Cardiac septum (tissue), 1 donor: Measurements from ENCODE around the gene TAF10. TPM values are rescaled to one million over a fixed set of nuclear protein-coding genes. Genes with fewer than 3 reads are reported as not detected.

Experiments used
- DNase-seq: peaks from one replicate; pipeline ENCODE4 v3.0.0-alpha.2; 2020; ENCODE audit warnings: low spot score
- intact Hi-C: fragments of 100-400 bp; cut with DNase I; formaldehyde crosslinking; loops from one replicate; pipeline ENCODE4 v1.14.0; 2022
- total RNA-seq: library from RNA; stranded (reverse); fragmentation: NEBNext Ultra II Directional; extraction: Animal tissue kit (Norgen Biotek cat#: 25700); gene quantifications from one replicate; pipeline ENCODE4 v1.2.1, GENCODE V29; 2021
- donor health status: DM: no; HTN: no; CAD: no.

TAF10 gene
- total RNA-seq, 1 donor from 2014 or later, result 126 TPM

DNA sequence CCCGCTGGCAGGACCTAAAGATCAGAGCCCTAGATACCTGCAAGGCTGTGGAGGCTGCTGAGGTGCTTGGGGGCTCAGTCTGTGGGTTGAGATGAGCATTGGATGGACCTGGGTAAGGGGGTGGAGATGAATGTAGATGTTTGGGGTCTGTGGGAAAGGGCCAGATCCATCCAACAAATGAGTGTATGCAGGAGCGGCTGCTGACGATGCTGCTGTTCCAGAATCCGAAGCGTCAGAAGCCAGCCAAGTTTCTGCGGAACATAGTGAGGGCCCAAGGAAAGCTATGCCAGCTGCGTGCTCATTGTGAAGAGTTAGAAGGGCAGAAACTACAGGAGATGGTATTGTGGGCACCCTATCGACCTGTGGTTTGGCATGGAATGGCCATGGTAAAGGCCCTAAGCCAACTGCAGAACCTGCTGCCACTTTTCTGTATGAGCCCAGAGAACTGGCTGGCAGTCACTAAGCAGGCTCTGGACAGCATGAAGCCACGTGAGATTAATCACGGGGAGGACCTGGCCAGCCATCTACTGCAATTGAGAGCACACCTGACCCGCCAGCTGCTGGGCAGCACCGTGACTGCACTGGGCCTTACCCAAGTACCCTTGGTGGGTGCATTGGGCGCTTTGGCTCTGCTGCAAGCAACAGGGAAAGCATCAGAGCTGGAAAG lies 45.2 kb downstream of the TAF10 start:
- intact Hi-C loops, result no loop called here
- no peak for DNase-seq

DNA sequence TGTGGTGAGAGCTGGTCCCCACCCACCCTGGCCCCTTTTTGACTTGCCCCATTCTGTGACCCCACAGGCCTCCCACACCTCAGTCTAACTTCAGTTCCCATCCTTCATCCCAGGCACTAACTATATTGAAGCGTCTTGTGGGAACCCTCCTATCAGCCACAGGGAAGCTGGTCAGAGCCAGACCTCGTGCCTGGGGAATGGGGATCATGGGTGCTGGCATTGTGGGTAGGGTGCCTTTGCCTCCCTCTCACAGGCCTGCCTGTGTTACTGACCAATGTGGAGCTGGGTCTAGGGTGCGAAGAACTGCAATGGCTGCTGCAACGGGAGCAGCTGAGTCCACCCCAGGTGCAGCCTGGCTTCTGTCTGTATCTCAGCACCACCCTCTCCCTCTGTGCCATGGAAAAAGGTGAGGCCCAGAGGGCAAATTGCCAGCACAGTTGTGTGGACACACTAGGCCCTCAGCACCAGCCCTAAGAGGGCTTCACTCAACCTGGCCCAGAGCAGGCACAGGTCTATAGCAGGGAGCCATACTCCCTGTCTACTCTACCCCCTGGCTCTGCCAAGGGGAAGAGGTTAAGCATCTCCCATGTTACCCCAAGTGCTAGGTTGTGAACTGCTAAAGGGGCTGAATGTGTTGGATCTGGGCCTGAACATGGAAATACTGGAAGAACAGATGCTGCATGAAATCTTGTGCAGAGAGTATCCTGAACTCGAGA lies 45.9 kb downstream of the TAF10 start:
- no peak for DNase-seq
- intact Hi-C loops, result no loop called here

DNA sequence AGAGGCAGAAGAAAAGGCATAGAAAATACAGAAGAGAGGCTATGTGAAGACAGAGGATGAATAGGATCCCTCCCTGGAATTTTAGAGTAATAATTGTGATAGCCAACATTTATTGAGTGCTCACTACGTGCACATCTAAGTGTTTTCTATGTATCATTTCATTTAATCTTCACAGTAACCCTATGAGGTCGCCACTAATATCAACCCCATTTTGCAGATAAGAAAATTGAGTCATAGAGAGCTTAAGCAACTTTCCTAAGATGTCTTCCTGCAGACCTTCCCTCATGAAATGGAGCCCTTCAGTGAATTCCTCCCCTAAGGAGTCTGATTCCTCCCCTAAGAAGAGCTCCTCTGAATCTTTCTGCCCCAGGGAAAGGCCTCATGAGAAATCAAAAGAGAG lies 46.7 kb downstream of the TAF10 start:
- DNase-seq, result no peak
- intact Hi-C loops, result no loop called here

DNA sequence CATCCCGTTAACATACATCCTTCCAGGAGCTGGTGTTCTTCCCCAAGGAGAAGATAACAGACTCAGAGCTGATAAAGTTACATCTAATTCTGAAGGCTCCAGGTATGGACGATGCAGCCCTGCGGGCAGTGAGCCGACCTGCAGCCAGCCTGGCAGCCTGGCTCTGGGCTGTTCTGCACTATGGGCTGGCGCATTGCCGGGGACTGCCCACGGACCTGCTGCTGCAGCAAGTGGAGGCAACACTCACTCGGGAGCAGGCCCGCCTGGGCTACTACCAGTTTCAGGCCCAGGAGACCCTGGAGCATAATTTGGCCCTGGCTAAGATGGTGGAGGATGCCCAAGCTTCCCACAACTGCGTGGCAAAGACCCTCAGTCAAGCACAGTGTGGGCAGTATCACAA lies 48.3 kb downstream of the TAF10 start:
- intact Hi-C loops, result no loop called here
- DNase-seq, result no peak

DNA sequence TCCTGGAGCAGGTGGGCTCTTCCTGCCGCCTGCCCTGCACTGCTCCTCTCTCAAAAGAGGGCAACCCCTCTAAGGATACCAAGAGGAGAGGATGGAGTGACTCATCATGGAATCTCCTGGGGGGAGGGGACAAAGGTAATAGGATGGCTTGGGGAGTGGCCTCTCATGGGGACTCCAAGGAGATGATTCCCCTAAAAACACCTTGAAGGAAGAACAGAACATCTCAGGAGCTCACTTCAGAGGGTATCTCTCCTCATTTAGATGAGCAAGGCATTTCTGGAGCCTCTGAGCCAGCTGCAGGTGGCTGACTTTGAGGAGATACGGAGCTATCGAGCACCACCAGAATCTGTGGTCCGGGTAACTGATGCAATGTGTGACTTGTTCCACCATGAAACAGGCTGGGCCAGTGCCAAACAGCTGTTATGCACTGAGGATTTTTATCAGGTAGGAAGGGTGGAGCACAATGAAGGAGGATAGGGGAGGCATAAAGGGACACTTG lies 48.8 kb downstream of the TAF10 start:
- DNase-seq, result no peak
- intact Hi-C loops, result no loop called here

DNA sequence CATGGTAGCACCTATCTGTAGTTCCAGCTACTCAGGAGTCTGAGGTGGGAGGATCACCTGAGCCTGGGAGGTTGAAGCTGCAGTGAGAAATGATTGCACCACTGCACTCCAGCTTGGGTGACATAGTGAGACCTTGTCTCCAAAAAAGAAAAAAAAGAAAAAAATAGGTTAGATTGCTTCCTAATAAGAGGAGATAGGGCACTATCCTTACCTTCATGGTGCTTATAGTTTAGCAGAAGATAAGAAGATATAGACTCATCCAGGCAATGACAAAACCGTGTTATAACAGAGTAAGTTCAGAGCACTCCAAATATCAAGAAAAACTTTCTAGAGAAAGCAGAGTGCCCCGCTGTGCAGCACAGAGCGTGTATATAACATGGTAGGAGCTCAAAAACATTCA lies 50.7 kb downstream of the TAF10 start:
- DNase-seq, result no peak
- intact Hi-C loops, result no loop called here

Other genes starting within 250 kb of the TAF10 start
- 57.8 TPM for gene SMPD1, start 221.7 kb downstream of the TAF10 start, total RNA-seq
- gene APBB1, start 193.1 kb downstream of the TAF10 start, total RNA-seq, result 72.0 TPM
- gene HPX, start 171.2 kb downstream of the TAF10 start, total RNA-seq, result 0.27 TPM
- 11.7 TPM for gene TRIM3, start 138.3 kb downstream of the TAF10 start, total RNA-seq
- 20.1 TPM for gene ARFIP2, start 130.9 kb downstream of the TAF10 start, total RNA-seq
- 21.7 TPM for gene TIMM10B, start 130.7 kb downstream of the TAF10 start, total RNA-seq
- gene DNHD1, start 114.9 kb downstream of the TAF10 start, total RNA-seq, result 8.2 TPM
- 21.3 TPM for gene RRP8, start 8.6 kb downstream of the TAF10 start, total RNA-seq
- gene ILK, start 8.4 kb downstream of the TAF10 start, total RNA-seq, result 229 TPM
- gene TPP1, start 7.2 kb upstream of the TAF10 start, total RNA-seq, result 72.0 TPM
- 9.2 TPM for gene DCHS1, start 43.6 kb upstream of the TAF10 start, total RNA-seq
- 39.5 TPM for gene MRPL17, start 71.1 kb upstream of the TAF10 start, total RNA-seq
- not detected for gene OR2AG2, start 159.8 kb upstream of the TAF10 start, total RNA-seq
- not detected for gene OR2AG1, start 170.8 kb upstream of the TAF10 start, total RNA-seq
- gene OR6A2, start 187.5 kb upstream of the TAF10 start, total RNA-seq, result not detected
- not detected for gene OR10A5, start 233.5 kb upstream of the TAF10 start, total RNA-seq